ENCODE data around the gene DLAT.
"Not testable (repeated sequence)": the region's sequence is repeated elsewhere in the genome, so short reads cannot be mapped to it uniquely, and the experiment has no call there.

DLAT gene

DNA sequence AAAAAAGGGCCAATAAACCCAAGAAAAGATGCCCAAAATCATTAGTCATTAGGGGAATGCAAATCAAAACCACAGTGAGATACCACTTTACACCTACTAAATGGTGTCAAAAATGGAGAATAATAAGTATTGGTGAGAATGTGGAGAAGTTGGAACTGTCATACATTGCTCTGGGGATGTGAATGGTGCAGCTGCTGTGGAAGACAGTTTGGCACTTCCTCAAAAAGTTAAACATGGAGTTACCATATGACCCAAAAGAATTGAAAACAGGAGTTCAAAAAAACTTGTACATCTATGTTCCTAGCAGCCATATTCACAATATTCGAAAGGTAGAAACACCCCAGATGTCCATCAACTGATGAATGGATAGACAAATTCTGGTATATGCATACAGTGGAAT lies 24.5 kb upstream of the DLAT start:
- no peak for DNase-seq
- intact Hi-C loops (cut with DNase I) = no loop called here

DNA sequence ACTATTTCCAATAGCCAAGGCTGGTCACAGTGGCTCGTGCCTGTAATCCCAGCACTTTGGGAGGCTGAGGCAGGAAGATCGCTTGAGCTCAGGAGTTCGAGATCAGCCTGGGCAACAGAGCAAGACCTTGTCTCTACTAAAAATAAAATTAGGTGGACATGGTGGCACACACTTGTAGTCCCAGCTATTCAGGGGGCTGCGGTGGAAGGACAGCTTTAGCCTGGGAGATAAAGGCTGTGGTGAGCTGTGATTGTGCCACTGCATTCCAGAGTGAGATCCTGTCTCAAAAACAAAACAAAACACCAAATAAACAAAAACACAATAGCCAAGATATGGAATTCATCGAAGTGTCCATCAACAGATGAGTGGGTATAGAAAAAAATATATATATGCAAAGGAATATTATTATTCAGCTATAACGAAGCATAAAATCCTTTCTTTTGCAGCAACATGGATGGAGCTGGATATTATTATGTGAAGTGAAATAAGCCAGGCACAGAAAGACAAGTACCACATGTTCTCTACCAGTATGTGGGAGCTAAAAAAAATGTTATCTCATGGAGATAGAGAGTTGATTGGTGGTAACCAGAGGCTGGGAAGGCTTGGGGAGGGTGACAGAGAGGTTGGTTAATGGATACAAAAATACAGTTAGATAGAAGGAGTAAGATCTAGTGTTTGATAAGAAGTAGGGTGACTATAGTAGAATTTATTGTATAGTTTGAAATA lies 22.6 kb upstream of the DLAT start:
- DNase-seq = no peak
- intact Hi-C loops (cut with DNase I) = no loop called here

DNA sequence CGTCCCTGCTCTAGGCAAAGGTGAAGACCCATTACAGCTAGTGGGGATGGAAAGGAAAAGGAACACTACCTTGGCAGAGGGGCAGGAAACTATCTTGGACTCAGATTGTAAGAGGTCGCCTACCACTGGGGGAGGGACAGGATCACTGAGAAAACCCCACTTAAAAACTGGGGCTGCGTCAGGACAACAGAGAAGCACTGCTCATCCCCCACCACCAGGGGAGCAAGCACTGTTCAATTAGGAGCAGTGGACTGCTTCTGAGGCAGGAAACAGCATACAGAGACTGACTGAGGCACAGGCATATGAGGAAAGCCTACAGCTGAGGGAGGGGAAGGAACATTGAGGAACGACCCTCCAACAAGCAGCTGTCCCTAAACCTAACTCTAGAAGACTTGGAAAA lies 20.8 kb upstream of the DLAT start:
- intact Hi-C loops (cut with DNase I) = no loop called here
- no peak for DNase-seq

DNA sequence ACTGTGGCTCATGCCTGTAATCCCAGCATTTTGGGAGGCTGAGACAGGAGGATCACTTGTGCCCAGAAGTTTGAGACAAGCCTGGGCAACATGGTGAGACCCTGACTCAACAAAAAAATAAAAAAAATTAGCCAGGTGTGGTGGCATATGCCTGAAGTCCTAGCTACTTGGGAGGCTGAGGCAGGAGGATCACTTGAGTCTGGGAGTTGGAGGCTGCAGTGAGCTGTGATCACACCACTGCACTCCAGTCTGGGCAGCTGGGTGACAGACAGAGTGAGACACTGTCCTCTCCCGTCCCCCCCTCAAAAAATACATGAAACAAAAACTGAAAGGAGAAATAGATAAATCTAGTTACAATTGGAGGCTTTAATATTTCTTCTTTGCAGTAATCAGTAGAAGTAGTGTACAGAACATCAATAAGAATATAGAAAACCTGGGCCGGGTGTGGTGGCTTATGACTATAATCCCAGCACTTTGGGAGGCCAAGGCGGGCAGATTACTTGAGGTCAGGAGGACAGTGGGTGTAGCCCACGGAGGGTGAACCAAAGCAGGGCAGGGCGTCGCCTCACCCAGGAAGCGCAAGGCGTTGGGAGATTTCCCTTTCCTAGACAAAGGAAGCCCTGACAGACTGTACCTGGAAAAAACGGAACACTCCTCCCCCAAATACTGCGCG lies 19.6 kb upstream of the DLAT start:
- intact Hi-C loops (cut with DNase I) = no loop called here
- no peak for DNase-seq

DNA sequence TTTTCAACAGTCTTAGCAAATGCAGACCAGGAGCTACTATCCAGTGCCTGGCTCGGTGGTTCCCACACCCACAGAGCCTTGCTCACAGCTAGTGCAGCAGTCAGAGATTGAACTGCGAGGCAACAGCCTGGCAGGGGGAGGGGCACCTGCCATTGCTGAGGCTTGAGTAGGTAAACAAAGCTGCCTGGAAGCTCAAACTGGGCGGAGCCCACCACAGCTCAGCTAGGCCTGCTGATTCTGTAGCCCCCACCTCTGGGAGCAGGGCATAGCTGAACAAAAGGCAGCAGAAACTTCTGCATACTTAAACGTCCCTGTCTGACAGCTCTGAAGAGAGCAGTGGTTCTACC lies 19.1 kb upstream of the DLAT start:
- DNase-seq; intact Hi-C loops (cut with DNase I): not testable (repeated sequence)

DNA sequence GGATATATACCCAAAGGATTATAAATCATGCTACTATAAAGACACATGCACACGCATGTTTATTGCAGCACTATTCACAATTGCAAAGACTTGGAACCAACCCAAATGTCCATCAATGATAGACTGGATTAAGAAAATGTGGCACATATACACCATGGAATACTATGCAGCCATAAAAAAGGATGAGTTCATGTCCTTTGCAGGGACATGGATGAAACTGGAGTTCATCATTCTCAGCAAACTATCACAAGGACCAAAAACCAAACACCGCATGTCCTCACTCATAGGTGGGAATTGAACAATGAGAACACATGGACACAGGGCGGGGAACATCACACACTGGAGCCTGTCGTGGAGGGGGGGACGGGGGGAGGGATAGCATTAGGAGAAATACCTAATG lies 13.8 kb upstream of the DLAT start:
- intact Hi-C loops (cut with DNase I); DNase-seq: not testable (repeated sequence)

DNA sequence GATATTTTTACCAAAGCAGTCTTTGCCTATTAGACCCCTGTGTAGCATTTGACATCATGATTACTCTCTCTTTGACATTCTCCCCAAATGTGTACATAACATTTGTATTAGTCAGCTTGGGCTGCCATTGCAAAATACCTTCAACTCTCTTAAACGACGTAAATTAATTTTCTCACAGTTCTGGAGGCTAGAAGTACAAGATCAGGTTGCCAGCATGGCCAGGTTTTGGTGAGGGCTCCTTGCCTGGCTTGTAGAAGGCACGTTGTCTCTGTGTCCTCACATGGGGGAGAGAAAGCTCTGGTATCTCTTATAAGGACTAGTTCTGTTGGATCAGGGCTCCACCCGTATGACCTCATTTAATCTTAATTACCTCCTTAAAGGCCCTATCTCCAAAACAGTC lies 12.3 kb upstream of the DLAT start:
- intact Hi-C loops (cut with DNase I) = no loop called here
- no peak for DNase-seq

DNA sequence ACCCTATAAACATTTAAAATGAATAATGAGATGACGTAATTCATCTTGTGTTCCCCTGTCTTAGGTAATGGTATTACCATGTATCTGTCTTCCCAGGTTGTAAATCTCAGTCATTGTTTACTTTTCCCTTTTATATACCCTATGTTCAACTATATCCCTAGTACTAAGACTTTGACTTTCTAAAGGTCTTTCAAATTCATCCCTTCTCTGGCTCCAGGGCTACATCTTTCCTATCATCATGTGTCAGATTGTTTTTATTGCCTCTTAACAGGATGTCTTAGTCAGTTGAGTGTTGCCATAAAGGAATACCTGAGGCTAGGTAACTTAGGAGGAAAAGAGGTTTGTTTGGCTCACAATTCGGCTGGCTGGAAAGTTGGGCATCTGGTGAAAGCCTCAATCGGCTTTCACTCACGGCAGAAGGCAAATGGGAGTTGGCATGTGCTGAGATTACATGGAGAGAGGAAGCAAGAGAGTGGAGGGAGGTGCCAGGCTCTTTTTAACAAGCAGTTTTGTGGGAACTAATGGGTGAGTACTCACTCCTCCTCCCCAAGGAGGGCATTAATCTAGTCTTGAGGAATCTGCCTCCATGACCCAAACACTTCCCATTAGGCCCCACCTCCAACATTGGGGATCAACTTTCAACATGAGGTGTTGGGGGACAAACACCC lies 11.6 kb upstream of the DLAT start:
- intact Hi-C loops (cut with DNase I) = no loop called here
- no peak for DNase-seq

DNA sequence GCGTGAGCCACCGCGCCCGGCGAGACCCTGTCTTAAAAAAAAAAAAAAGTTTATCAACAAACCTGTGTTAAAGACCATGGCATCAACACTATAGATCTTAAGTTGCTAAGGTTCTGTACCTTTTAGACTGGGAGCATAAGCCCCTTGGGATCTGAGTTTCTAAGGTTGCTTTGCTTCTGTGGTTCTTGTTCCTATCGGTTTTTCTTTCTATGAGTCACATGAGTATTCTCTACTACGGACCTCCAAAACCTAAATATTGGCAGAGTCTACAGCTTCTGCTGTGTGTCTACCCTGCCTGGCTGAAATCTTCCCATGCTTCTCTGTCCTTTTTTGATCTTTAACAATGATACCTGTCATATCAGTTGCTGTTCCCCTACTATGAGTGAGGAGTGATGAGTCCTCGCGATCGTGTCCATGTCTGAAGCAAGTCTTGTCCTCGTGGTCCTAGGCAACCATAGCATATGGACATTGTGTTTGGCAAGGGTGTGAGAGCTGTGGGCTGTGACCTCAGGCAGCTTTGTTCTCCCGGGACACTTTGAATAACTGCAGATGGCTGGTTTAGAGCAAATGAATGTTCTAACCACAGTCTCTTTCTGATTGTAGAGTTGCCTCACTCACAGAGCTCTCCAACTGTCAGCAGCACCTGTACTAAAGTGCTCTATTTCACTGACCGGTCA lies 9.0 kb upstream of the DLAT start:
- DNase-seq = no peak

DNA sequence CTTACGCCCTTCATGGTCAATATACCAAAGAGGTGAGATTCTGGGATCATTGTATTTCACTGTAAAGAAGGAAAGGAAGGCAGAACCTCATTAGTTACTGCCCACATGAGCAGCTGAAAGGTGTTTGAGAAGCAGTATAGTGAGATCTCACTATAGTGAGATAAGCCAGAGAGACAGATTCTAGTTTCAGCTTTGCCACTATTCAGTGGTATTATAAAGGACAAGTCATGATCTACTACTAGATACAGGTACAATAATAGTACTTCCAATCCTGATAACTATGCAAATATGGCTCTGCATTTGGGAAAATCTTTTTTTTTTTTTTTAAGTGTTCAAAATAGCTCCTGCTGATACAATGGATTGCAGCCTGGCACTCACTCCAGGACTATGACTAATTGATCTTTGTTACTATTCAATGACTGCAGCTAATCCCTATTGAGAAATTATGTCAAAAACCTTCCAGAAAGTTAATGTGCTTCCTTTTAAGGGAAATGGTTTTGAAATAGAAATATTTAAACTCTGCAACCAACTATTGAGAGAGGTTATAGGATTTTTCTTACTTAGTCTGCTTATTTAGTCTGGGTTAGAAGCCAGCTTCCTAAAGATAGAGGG lies 8.3 kb upstream of the DLAT start:
- no peak for DNase-seq
- intact Hi-C loops (cut with DNase I) = no loop called here

More for the DNA sequence above, 9.0 kb upstream of the DLAT start:
- intact Hi-C loops (cut with DNase I) = no loop called here

DNA sequence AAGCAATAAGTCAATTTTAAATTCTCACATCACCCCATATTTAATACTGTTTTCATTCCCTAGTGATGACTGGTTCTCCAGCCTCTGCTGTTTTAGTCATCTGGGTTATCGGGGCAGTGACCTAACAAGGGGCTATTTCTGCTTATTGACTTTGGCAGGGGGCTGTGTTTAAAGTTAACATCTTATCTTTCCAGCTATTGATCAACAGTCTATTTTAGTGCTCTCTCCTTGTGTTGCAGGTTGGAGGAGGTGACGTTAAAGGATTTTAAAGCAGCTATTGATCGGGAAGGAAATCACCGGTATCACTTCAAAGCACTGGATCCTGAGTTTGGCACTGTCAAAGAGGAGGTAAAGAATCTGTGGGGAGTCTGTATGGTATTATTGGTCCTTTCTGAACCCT lies 7.7 kb upstream of the DLAT start:
- no peak for DNase-seq
- intact Hi-C loops (cut with DNase I) = no loop called here

DNA sequence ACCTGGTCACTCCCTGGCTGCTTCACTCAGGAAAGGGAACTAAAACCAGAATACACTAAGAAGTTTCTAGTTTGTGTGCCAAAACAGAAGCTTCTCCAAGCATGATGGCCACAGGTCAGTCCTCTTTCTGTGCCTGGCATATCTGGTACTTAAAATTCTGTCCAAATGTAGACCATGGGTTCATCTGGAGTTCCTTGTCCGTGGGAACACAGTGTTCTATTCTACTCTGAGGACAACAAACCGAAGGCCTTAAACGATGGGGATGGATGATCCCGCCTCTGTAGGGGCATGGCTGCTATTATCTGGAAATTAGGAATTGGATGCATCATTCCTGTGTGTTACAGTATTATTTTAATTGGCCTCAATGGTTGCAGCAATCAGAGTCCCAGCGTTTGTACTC lies 6.1 kb upstream of the DLAT start:
- DNase-seq = no peak
- intact Hi-C loops (cut with DNase I) = no loop called here

DNA sequence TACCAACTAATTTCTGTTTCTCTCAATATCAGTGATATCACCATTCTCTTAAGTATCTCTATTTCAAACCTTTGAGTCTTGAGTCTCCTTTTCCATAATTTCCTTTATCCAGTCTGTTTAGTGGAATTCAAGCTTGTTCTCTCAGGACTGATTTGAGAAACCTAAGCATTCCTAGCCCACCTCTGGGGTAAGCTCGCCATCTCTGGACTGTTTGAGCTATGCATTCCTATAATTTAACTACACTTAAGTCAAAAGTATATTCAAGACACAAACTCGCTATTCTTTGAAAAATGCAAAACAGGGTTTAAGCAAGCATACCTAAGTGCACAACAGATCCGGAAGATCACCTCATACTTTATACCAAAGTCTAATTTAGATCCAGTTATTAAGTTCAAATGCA lies 2.1 kb upstream of the DLAT start:
- intact Hi-C loops (cut with DNase I) = no loop called here
- DNase-seq = no peak

DNA sequence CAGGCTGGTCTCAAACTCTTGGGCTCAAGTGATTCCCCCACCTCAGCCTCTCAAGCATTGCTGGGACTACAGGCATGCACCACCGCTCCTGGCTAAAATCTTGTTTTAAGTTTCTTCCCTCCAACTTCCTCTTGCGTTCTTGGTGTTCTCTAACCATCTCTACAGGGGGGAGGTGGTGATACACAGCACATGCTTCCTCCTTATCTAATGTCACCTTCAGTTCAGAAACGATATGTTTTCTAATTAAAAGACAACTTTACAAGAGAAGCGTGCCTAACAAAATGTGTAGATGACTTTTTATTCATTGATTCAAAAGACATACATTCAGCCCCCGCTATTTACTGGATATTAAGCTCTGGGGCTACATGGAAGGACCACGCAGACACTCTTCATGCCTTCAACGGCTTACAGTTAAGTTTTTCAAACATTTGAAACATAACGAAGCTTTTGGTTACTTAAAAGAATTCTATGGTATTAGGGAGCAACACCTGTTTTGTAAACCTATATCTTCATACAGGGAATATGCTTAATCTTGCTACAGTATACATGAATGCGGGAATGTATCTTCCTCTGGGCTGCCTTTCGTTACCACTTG lies 933 bp upstream of the DLAT start:
- peak in 1 of 42 donors; percentile 21 for DNase-seq
- intact Hi-C loops (cut with DNase I) = no loop called here

DNA sequence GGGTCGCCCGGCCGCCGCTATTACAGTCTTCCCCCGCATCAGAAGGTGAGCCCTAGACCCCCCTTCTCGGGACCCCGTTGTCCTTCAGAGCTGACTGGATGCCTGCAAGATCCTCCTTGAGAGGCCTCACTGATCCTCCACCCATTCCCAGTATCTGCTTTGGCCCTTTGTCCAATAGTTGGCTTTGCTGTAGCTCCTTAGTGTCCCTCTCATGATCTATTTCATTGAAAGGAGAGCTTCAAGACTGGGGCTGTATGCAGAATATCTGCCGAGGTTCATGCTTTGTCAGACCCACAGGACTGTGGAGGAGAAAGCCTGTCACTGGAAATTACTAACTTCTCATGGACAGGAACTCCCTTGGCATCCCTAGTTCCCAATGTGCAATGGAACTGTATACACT lies 499 bp downstream of the DLAT start:
- intact Hi-C loops (cut with DNase I) = no loop called here
- DNase-seq = no peak

DNA sequence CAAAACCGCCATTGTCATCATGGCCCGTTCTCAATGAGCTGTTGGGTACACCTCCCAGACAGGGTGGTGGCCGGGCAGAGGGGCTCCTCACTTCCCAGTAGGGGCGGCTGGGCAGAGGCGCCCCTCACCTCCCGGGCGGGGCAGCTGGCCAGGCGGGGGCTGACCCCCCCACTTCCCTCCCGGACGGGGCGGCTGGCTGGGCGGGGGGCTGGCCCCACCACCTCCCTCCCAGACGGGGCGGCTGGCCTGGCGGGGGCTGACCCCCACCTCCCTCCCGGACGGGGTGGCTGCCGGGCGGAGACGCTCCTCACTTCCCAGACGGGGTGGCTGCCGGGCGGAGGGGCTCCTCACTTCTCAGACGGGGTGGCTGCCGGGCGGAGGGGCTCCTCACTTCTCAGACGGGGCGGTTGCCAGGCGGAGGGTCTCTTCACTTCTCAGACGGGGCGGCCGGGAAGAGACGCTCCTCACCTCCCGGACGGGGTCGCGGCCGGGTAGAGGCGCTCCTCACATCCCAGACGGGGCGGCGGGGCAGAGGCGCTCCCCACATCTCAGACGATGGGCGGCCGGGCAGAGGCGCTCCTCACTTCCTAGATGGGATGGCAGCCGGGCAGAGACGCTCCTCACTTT lies 1.7 kb downstream of the DLAT start:
- intact Hi-C loops (cut with DNase I) = not testable (repeated sequence)

DNA sequence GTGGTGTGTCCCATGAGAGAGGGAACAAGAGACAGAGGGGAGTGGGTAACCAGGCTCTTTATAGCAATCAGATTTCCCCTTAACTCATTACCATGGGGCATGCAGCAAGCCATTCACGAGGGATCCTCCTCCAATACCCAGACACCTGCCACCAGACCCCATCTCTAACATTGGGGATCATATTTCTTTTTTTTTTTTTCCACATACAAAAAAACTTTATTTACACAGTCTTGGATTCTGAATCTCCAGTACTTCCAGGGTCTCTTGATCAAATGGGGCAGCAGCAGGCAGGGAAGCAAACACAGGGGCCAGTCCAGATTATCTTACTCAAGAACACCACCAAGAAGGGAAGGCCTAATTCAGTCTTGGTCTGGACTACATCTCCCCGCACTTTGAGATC lies 4.3 kb downstream of the DLAT start:
- DNase-seq = no peak
- intact Hi-C loops (cut with DNase I) = no loop called here

More for the DNA sequence above, 1.7 kb downstream of the DLAT start:
- DNase-seq = not testable (repeated sequence)

DNA sequence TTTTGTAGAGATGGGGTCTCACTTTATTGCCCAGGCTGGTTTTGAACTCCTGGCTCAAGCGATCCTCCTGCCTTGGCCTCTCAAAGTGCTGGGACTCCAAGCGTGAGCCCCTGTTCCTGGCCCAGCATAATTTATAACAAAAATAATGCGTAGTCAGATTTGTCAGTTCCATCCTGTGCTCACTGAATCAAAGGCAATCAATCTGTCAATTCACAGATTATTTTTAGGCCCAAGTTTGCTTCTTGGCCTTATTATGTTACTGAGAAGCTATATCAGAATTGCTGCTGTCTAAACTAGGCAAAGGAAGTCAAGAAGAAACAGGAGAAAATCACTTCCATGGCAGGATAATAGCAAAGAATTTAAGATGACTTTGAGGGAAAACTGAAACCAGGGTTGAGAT lies 8.7 kb downstream of the DLAT start:
- peak in 1 of 42 donors; percentile 4 for DNase-seq
- intact Hi-C loops (cut with DNase I) = no loop called here

DNA sequence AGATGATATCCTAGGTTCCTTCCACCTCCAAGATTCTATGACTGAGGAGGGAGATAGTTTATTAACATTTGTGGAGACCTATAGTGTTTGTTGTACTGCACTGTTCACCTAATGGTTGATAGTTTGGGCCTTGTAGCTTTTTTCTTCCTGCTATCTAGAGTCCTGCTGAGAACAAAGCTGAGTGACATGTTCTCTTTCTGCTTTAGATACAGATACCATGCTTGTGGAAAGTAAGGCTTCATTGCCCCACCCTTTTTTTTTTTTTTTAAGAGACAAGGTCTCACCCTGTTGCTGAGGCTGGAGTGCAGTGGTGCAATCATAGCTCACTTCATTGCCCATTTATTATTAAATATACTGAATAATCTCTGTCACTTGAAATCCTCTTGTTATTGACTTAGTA lies 12.3 kb downstream of the DLAT start:
- DNase-seq = no peak
- intact Hi-C loops (cut with DNase I) = no loop called here

All from head of caudate nucleus (tissue), 42 donors.